ENCODE data around the gene TMEM187.

Gene TMEM187

GRCh38 chrX:154030266-154030665 is 57.7 kb downstream of the TMEM187 start:
- no peak overlapping the region for H3K27ac ChIP-seq (ENCODE audit: low read length)
- peaks cover 15% of the 10 kb centered on the region for H3K4me1 ChIP-seq (ENCODE audit: control insufficient read depth, insufficient read depth, low read length)

GRCh38 chrX:154030715-154031305 is 58.3 kb downstream of the TMEM187 start:
- no peak overlapping the region for H3K27ac ChIP-seq (ENCODE audit: low read length)
- peaks cover 0 to 13% of the 10 kb centered on the region in 2 donors for H3K27me3 ChIP-seq (ENCODE audit: control insufficient read depth in 1 of 2, insufficient read depth in 2 of 2, low read length in 2 of 2)
- H3K36me3 ChIP-seq (ENCODE audit: control insufficient read depth in 2 of 2, insufficient read depth in 2 of 2, low read length in 2 of 2): peaks cover 10 to 20% of the 10 kb centered on the region in 2 donors

More at GRCh38 chrX:154030266-154030665, 57.7 kb downstream of the TMEM187 start:
- H3K27me3 ChIP-seq (ENCODE audit: control insufficient read depth in 1 of 2, insufficient read depth in 2 of 2, low read length in 2 of 2): peaks cover 0 to 13% of the 10 kb centered on the region in 2 donors
- peaks cover 10 to 20% of the 10 kb centered on the region in 2 donors for H3K36me3 ChIP-seq (ENCODE audit: control insufficient read depth in 2 of 2, insufficient read depth in 2 of 2, low read length in 2 of 2)
- H3K9me3 ChIP-seq (ENCODE audit: control insufficient read depth in 2 of 2, low read length in 2 of 2): no peaks in the 10 kb centered on the region
- H3K9ac ChIP-seq (ENCODE audit: low read length in 2 of 2): no peak overlapping the region
- H3K4me3 ChIP-seq (ENCODE audit: low read length in 2 of 2): no peak overlapping the region

GRCh38 chrX:154032160-154032559 is 59.6 kb downstream of the TMEM187 start:
- peaks cover 21% of the 10 kb centered on the region for H3K4me1 ChIP-seq (ENCODE audit: control insufficient read depth, insufficient read depth, low read length)
- H3K9me3 ChIP-seq (ENCODE audit: control insufficient read depth in 2 of 2, low read length in 2 of 2): no peaks in the 10 kb centered on the region
- no peak overlapping the region for H3K9ac ChIP-seq (ENCODE audit: low read length in 2 of 2)
- peaks cover 7 to 20% of the 10 kb centered on the region in 2 donors for H3K36me3 ChIP-seq (ENCODE audit: control insufficient read depth in 2 of 2, insufficient read depth in 2 of 2, low read length in 2 of 2)
- H3K4me3 ChIP-seq (ENCODE audit: low read length in 2 of 2): no peak overlapping the region
- H3K27me3 ChIP-seq (ENCODE audit: control insufficient read depth in 1 of 2, insufficient read depth in 2 of 2, low read length in 2 of 2): peaks cover 0 to 7% of the 10 kb centered on the region in 2 donors
- H3K27ac ChIP-seq (ENCODE audit: low read length): no peak overlapping the region

More at GRCh38 chrX:154030715-154031305, 58.3 kb downstream of the TMEM187 start:
- Histone ChIP-seq H3K4me3 (ENCODE audit: low read length in 2 of 2) (no peak overlapping the region), H3K9ac (ENCODE audit: low read length in 2 of 2) (no peak overlapping the region), H3K9me3 (ENCODE audit: control insufficient read depth in 2 of 2, low read length in 2 of 2) (no peaks in the 10 kb centered on the region), H3K4me1 (ENCODE audit: control insufficient read depth, insufficient read depth, low read length) (peaks cover 18% of the 10 kb centered on the region)

GRCh38 chrX:154032653-154033052 is 60.1 kb downstream of the TMEM187 start:
- no peak overlapping the region for H3K4me3 ChIP-seq (ENCODE audit: low read length in 2 of 2)
- H3K9ac ChIP-seq (ENCODE audit: low read length in 2 of 2): no peak overlapping the region
- peaks cover 0 to 5% of the 10 kb centered on the region in 2 donors for H3K27me3 ChIP-seq (ENCODE audit: control insufficient read depth in 1 of 2, insufficient read depth in 2 of 2, low read length in 2 of 2)
- no peaks in the 10 kb centered on the region for H3K9me3 ChIP-seq (ENCODE audit: control insufficient read depth in 2 of 2, low read length in 2 of 2)
- H3K36me3 ChIP-seq (ENCODE audit: control insufficient read depth in 2 of 2, insufficient read depth in 2 of 2, low read length in 2 of 2): peaks cover 7 to 18% of the 10 kb centered on the region in 2 donors
- no peak overlapping the region for H3K27ac ChIP-seq (ENCODE audit: low read length)
- peaks cover 21% of the 10 kb centered on the region for H3K4me1 ChIP-seq (ENCODE audit: control insufficient read depth, insufficient read depth, low read length)

All from stomach smooth muscle (tissue), 2 donors.